Activated CD8-positive, alpha-beta T cell treated with anti-CD3 and anti-CD28 coated beads for 36 hours (primary cell): ENCODE measurements around the gene RIF1. TPM values are rescaled to one million over a fixed set of nuclear protein-coding genes. Genes with fewer than 3 reads are reported as not detected.

Source experiments
- ATAC-seq: fragments of 200-7000 bp; cut with Tn5 transposase; one replicate; pipeline ENCODE4 v1.10.0; 2021; ENCODE audit warnings: mild to moderate bottlenecking, moderate library complexity
- CTCF ChIA-PET: fragments of 350-600 bp; sonication (Branson Sonifier 250); formaldehyde crosslinking; loops from one replicate; lab custom pipeline; 2021; ENCODE audit warnings: antibody characterized with exemption; lab: Charles Lee
- POLR2A ChIA-PET: fragments of 350-600 bp; sonication (Branson Sonifier 250); formaldehyde crosslinking; loops from one replicate; lab custom pipeline; 2021; ENCODE audit warnings: antibody characterized with exemption; lab: Charles Lee
- DNase-seq: peaks from one replicate; pipeline ENCODE4 v3.0.0-alpha.2; 2020
- H3K27ac Mint-ChIP-seq: one replicate; pipeline ENCODE4 v1.8.0; 2021; ENCODE audit warnings: mild to moderate bottlenecking, mixed read lengths
- H3K27me3 Mint-ChIP-seq: one replicate; pipeline ENCODE4 v1.8.0; 2021; ENCODE audit warnings: mixed read lengths
- H3K36me3 Mint-ChIP-seq: one replicate; pipeline ENCODE4 v1.8.0; 2021; ENCODE audit warnings: low read depth, mixed read lengths
- H3K4me1 Mint-ChIP-seq: one replicate; pipeline ENCODE4 v1.8.0; 2021; ENCODE audit warnings: low read depth, mixed read lengths
- H3K4me3 Mint-ChIP-seq: one replicate; pipeline ENCODE4 v1.8.0; 2021; ENCODE audit warnings: mild to moderate bottlenecking, moderate library complexity, mixed read lengths
- H3K9me3 Mint-ChIP-seq: one replicate; pipeline ENCODE4 v1.8.0; 2021; ENCODE audit warnings: mixed read lengths
- CTCF ChIP-seq: fragments of 200-600 bp; IDR thresholded peaks from one replicate; pipeline ENCODE4 v1.8.0; 2022; ENCODE audit warnings: antibody characterized with exemption, mild to moderate bottlenecking
- intact Hi-C: fragments of 100-400 bp; cut with micrococcal nuclease; formaldehyde crosslinking; loops from one replicate; pipeline ENCODE4 v1.10.0; 2022
- total RNA-seq, 2 experiments: library from RNA; stranded (reverse); gene quantifications; one replicate each; pipeline ENCODE4 v1.2.3, GENCODE V29; 2021

RIF1 gene
- total RNA-seq, 2 experiments from 2014 or later, result 65.3 to 73.2 TPM

GRCh38 chr2:151472966-151473365 lies 63.3 kb downstream of the RIF1 start:
- Mint-ChIP-seq H3K36me3 (peaks cover 72% of the 10 kb centered on the region), H3K9me3 (no peaks in the 10 kb centered on the region), H3K4me3 (no peak overlapping the region), H3K27ac (no peak overlapping the region), H3K27me3 (no peaks in the 10 kb centered on the region), H3K4me1 (peaks cover 9% of the 10 kb centered on the region)
- ChIA-PET CTCF (no interaction called here), POLR2A (no interaction called here)
- ATAC-seq (no peak), DNase-seq (no peak)
- intact Hi-C loops, result no loop called here
- no peak for TF ChIP-seq CTCF

DNA sequence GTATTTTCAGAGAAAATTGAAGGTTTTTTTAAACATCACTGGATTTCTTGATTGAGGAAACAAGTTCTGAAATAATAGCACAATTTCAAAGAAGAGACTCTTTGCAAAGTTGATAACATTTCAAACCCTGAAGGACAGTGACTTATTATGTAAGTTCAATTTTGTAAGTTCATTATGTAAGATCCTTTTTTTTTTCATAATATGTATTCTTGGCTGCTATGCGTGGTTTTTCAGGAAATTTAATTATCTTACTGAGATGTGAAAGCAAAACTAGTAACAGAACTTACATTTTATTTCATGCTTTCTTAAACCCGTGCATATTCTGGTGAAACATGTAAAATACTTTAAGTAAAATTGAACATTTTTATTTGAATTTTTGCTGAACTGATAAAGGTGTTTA lies 65.4 kb downstream of the RIF1 start:
- H3K4me1 Mint-ChIP-seq, result peaks cover 9% of the 10 kb centered on the region
- peaks cover 71% of the 10 kb centered on the region for H3K36me3 Mint-ChIP-seq
- POLR2A ChIA-PET, result interaction anchor here (1.1 kb wide), 1 partner anchor 39 kb away, joined by 8 read pairs; no protein-coding TSS in a partner anchor
- H3K9me3 Mint-ChIP-seq, result no peaks in the 10 kb centered on the region
- H3K27ac Mint-ChIP-seq, result no peak overlapping the region
- CTCF ChIA-PET, result no interaction called here
- DNase-seq, result no peak
- TF ChIP-seq CTCF, result no peak
- no peaks in the 10 kb centered on the region for H3K27me3 Mint-ChIP-seq
- intact Hi-C loops, result no loop called here
- no peak for ATAC-seq
- H3K4me3 Mint-ChIP-seq, result no peak overlapping the region

GRCh38 chr2:151476287-151476686 lies 66.6 kb downstream of the RIF1 start:
- DNase-seq, result no peak
- intact Hi-C loops, result no loop called here
- Mint-ChIP-seq H3K27ac (no peak overlapping the region), H3K36me3 (peaks cover 71% of the 10 kb centered on the region), H3K9me3 (peaks cover 3% of the 10 kb centered on the region), H3K4me1 (peaks cover 16% of the 10 kb centered on the region), H3K27me3 (no peaks in the 10 kb centered on the region), H3K4me3 (no peak overlapping the region)
- no peak for TF ChIP-seq CTCF
- CTCF ChIA-PET, result no interaction called here
- POLR2A ChIA-PET, result no interaction called here
- ATAC-seq, result no peak

DNA sequence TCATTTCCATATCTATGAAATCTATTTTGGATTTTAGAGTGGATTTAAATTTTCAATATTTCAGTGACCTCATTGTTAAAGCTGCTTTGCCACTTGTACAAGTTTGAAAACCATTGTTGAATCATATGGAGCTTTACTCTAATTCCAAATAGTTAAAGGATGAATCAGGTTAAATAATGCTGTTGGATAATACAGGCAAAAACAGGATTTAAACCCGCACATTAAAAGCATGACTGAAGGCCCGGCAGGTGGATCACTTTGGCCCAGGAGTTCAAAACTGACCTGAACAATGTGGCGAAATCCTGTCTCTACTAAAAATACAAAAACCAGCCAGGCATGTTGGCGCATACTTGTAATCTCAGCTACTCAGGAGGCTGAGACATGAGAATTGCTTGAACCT lies 68.3 kb downstream of the RIF1 start:
- H3K4me1 Mint-ChIP-seq, result peaks cover 20% of the 10 kb centered on the region
- no peak overlapping the region for H3K27ac Mint-ChIP-seq
- H3K9me3 Mint-ChIP-seq, result peaks cover 8% of the 10 kb centered on the region
- peaks cover 73% of the 10 kb centered on the region for H3K36me3 Mint-ChIP-seq
- intact Hi-C loops, result no loop called here
- no peak for TF ChIP-seq CTCF
- POLR2A ChIA-PET, result interaction anchor here (0.6 to 1.1 kb wide), 4 partner anchors 8 to 190 kb away, joined by 3 read pairs; no protein-coding TSS in a partner anchor
- H3K4me3 Mint-ChIP-seq, result no peak overlapping the region
- DNase-seq (no peak), ATAC-seq (no peak)
- CTCF ChIA-PET, result no interaction called here
- no peaks in the 10 kb centered on the region for H3K27me3 Mint-ChIP-seq

- peaks cover 32% of the 10 kb centered on the region for H3K4me1 Mint-ChIP-seq
- DNase-seq (peak; percentile 52), ATAC-seq (peak; percentile 74)
- intact Hi-C loops, result no loop called here
- H3K27ac Mint-ChIP-seq, result peak overlapping the region; percentile 56
- TF ChIP-seq CTCF, result no peak
- H3K36me3 Mint-ChIP-seq, result peaks cover 86% of the 10 kb centered on the region
- no peak overlapping the region for H3K4me3 Mint-ChIP-seq
- CTCF ChIA-PET, result no interaction called here
- no peaks in the 10 kb centered on the region for H3K27me3 Mint-ChIP-seq
- POLR2A ChIA-PET, result no interaction called here
- peaks cover 18% of the 10 kb centered on the region for H3K9me3 Mint-ChIP-seq
These were observed 72.0 kb downstream of the RIF1 start for GRCh38 chr2:151481744-151482143.
